Right lobe of liver (tissue), 6 donors: ENCODE measurements around the gene LARP6. TPM values are rescaled to one million over a fixed set of nuclear protein-coding genes. Genes with fewer than 3 reads are reported as not detected.
"Not testable (repeated sequence)": the region's sequence is repeated elsewhere in the genome, so short reads cannot be mapped to it uniquely, and the experiment has no call there.

Experiments used
- ATAC-seq, 4 donors: fragments of 200-7000 bp; cut with Tn5 transposase; one replicate each; pipeline ENCODE4 v1.9.1; 2020; ENCODE audit warnings: mild to moderate bottlenecking in 4 of 4, moderate library complexity in 4 of 4
- DNase-seq, 3 donors: peaks; one replicate each; pipeline ENCODE4 v3.0.0-alpha.2; 2020
- H3K27ac ChIP-seq, 3 donors: fragments of 200-600 bp; one replicate each; pipeline ENCODE4 v1.8.0; 2022
- H3K27me3 ChIP-seq, 2 donors: fragments of 200-600 bp; one replicate each; pipeline ENCODE4 v1.8.0; 2022
- H3K36me3 ChIP-seq, 4 donors: fragments of 200-600 bp; sonication (generic) in 1 of 4; one replicate each; pipeline versions ENCODE4 v1.5.1 to v1.8.0; 2017 to 2022; ENCODE audit warnings: control low read depth in 1 of 4
- H3K4me1 ChIP-seq, 4 donors: fragments of 200-600 bp; sonication (generic) in 1 of 4; one replicate each; pipeline versions ENCODE4 v1.5.1 to v1.8.0; 2017 to 2022; ENCODE audit warnings: control low read depth in 1 of 4
- H3K4me3 ChIP-seq, 3 donors: fragments of 200-600 bp; one replicate each; pipeline ENCODE4 v1.8.0; 2022
- H3K9me3 ChIP-seq, 4 donors: fragments of 200-600 bp; sonication (generic) in 1 of 4; one replicate each; pipeline versions ENCODE4 v1.5.1 to v1.8.0; 2017 to 2022; ENCODE audit warnings: control low read depth in 1 of 4
- POLR2A ChIP-seq: fragments of 450-650 bp; IDR thresholded peaks from one replicate; pipeline ENCODE4 v1.6.1; 2017; ENCODE audit warnings: antibody characterized with exemption, mild to moderate bottlenecking
- WGBS: methylation state at CpG from one replicate; pipeline ENCODE4 v1.1.6; 2018; ENCODE audit warnings: low coverage, low lambda C conversion rate; ENCODE audit not compliant: insufficient coverage; ENCODE audit errors: missing lambda C conversion rate; 5-methylcytosine and 5-hydroxymethylcytosine counted together
- intact Hi-C, 2 donors: fragments of 100-400 bp; cut with DNase I; formaldehyde crosslinking; loops; one replicate each; pipeline versions ENCODE4 v1.11.2 to v1.14.1; 2022
- total RNA-seq, 6 experiments: library from RNA; depleted of rRNA in 2 of 6; stranded (reverse); fragments of >200 nt in 2 of 6; fragmentation: NEBNext Ultra II Directional in 3 of 6; extraction: Animal tissue kit (Norgen Biotek cat#: 25700) in 3 of 6; gene quantifications; one replicate each; pipeline versions ENCODE4 v1.1.0 to v1.2.4, GENCODE V29; 2016 to 2023
- TF ChIP-seq, protein P1 (sequence below), 4 donors: fragments of 200-600 bp in 3 of 4; fragments of 450-650 bp in 1 of 4; IDR thresholded peaks; one replicate each; pipeline versions ENCODE4 v1.5.1 to v1.8.0; 2016 to 2022; ENCODE audit warnings: antibody characterized with exemption in 4 of 4, mild to moderate bottlenecking in 2 of 4
- donor health status: DM: no; HTN: yes; CAD: no.
- donor health status: DM: no; HTN: no; CAD: no.
- donor health status: DM: no; HTN: no; CAD: no.
- donor health status: DM: no; HTN: yes; CAD: no.
- donor health status: DM: no; HTN: yes; CAD: no.

The LARP6 gene
- total RNA-seq, 6 experiments from 2014 or later: 1.3 to 13.7 (median 4.1) TPM

DNA sequence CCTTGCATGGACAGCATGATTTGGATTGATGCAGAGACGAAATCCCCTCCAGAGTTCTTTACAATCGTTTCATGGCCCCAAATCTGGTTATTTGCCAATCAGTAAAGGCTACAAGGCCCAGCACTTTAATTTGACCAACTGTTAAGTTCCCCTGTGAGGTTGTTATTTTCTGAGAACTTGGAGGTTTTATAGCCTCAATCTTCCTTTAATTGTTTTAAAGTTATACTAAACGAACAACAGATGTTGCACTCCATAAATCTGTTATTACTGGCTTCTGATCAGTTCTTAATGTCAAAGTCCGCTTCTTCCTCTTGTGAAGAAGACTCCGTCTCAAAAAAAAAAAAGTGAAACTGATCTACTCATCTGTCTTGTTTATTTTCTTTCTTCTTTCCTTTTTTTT lies 30.8 kb downstream of the LARP6 start:
- intact Hi-C loops: no loop called here

DNA sequence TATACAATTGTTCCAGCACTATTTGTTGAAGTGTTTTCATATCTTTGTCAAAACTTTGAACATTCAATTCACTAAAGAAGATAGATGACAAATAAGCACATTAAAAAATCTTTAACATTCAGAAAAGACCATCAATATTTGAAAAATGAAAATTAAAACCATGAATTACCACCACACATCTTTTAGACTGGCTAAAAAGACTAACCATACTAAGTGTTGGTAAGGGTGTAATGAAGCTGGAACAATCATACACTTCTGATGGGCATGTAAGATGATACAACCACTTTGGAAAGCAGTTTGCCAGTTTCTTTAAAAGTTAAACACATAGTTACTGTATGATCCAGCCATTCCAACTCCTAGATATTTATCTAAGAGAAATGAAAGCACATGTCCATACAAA lies 33.7 kb downstream of the LARP6 start:
- DNase-seq (no peak), ATAC-seq (no peak)
- H3K36me3 ChIP-seq: no peaks in the 10 kb centered on the region
- no peaks in the 10 kb centered on the region for H3K27me3 ChIP-seq
- no peak overlapping the region for H3K4me3 ChIP-seq
- H3K9me3 ChIP-seq: no peaks in the 10 kb centered on the region
- no peak for TF ChIP-seq POLR2A
- TF ChIP-seq, protein P1, sequence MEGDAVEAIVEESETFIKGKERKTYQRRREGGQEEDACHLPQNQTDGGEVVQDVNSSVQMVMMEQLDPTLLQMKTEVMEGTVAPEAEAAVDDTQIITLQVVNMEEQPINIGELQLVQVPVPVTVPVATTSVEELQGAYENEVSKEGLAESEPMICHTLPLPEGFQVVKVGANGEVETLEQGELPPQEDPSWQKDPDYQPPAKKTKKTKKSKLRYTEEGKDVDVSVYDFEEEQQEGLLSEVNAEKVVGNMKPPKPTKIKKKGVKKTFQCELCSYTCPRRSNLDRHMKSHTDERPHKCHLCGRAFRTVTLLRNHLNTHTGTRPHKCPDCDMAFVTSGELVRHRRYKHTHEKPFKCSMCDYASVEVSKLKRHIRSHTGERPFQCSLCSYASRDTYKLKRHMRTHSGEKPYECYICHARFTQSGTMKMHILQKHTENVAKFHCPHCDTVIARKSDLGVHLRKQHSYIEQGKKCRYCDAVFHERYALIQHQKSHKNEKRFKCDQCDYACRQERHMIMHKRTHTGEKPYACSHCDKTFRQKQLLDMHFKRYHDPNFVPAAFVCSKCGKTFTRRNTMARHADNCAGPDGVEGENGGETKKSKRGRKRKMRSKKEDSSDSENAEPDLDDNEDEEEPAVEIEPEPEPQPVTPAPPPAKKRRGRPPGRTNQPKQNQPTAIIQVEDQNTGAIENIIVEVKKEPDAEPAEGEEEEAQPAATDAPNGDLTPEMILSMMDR (IDR thresholded peaks at IDR 0.05): no peak
- intact Hi-C loops: no loop called here
- H3K27ac ChIP-seq: no peak overlapping the region
- H3K4me1 ChIP-seq: no peaks in the 10 kb centered on the region

More for the DNA sequence above, 30.8 kb downstream of the LARP6 start:
- no peak overlapping the region for H3K4me3 ChIP-seq
- TF ChIP-seq POLR2A: no peak
- TF ChIP-seq, protein P1 (IDR thresholded peaks at IDR 0.05): no peak
- H3K27ac ChIP-seq: no peak overlapping the region
- H3K4me1 ChIP-seq: peaks cover 0 to 9% (median 3%) of the 10 kb centered on the region in 4 donors
- H3K27me3 ChIP-seq: no peaks in the 10 kb centered on the region
- H3K36me3 ChIP-seq: no peaks in the 10 kb centered on the region
- no peaks in the 10 kb centered on the region for H3K9me3 ChIP-seq
- no peak for ATAC-seq
- no peak for DNase-seq
- 60% methylated on average over 5 of the region's 5 CpGs for WGBS

DNA sequence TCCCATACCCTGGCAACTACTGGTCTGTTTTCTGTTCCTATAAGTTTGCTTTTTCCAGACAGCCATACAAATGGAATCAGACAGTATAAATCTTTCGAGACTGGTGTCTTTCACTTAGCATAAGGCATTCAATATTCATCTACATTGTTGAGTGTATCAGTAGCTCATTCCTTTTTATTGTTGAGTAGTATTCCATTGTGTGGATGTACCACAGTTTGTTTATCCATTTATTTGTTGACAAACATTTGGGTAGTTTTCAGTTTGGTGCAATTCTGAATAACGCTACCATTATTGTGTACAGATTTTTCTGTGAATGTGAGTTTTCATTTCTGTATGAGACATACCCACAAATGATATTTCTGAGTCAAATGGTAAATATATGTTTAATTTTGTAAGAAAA lies 35.4 kb downstream of the LARP6 start:
- intact Hi-C loops: loop anchor here in 1 of 2 donors (10.0 kb wide), 1 partner anchor 134 kb away; no protein-coding TSS in a partner anchor
- no peaks in the 10 kb centered on the region for H3K9me3 ChIP-seq
- no peak for ATAC-seq
- no peak overlapping the region for H3K27ac ChIP-seq
- H3K4me3 ChIP-seq: no peak overlapping the region
- H3K4me1 ChIP-seq: no peaks in the 10 kb centered on the region
- TF ChIP-seq POLR2A: no peak
- TF ChIP-seq, protein P1 (IDR thresholded peaks at IDR 0.05): no peak
- 100% methylated on average over 2 of the region's 2 CpGs for WGBS
- no peak for DNase-seq
- H3K27me3 ChIP-seq: no peaks in the 10 kb centered on the region
- no peaks in the 10 kb centered on the region for H3K36me3 ChIP-seq

DNA sequence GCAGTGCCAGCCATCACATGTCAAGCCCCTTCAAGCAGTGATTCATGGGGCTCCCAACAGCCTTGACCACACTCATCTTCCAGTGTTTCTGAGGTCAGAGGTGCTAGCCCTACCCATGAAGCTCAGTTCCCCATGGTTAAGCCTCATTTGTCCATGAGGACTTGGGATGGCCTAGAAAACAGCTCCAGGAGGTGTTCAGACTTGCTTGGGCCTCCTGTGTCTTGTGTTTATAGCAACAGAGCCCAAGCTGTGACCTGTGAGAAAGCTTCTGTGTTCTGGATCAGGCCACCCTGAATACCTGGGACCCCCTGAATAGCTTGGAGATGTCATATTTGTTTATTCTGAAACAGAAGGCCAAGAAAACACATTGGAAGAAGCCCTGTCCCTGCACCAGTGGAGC lies 36.7 kb downstream of the LARP6 start:
- no peaks in the 10 kb centered on the region for H3K9me3 ChIP-seq
- TF ChIP-seq, protein P1 (IDR thresholded peaks at IDR 0.05): no peak
- TF ChIP-seq POLR2A: no peak
- ATAC-seq (no peak), DNase-seq (no peak)
- intact Hi-C loops: loop anchor here in 1 of 2 donors (10.0 kb wide), 1 partner anchor 132 kb away; no protein-coding TSS in a partner anchor
- H3K36me3 ChIP-seq: no peaks in the 10 kb centered on the region
- H3K27ac ChIP-seq: no peak overlapping the region
- no peaks in the 10 kb centered on the region for H3K27me3 ChIP-seq
- no peak overlapping the region for H3K4me3 ChIP-seq
- H3K4me1 ChIP-seq: peaks cover 0 to under 1% (median 0%) of the 10 kb centered on the region in 4 donors

DNA sequence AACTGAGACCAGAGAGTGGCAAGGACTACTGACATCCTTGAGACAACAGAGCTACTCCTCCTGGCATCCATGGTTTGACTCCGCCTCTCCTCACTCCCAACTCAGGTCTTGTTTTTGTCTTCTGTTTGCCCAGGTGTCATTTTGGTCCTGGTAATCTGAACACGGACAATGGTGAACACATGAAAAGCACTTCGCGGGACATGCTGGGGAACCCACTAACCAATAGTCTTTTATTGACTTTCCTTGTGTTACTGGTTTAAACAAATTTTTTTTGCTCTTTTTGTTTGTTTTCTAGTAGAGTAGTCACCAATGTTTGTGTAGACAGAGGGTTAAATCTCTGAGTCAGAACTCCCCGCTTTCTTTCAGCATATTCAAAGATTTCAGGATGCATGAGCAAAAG lies 38.4 kb downstream of the LARP6 start:
- DNase-seq (no peak), ATAC-seq (no peak)
- Histone ChIP-seq H3K4me1 (peaks cover 0 to 6% (median 0%) of the 10 kb centered on the region in 4 donors), H3K27me3 (no peaks in the 10 kb centered on the region), H3K36me3 (no peaks in the 10 kb centered on the region), H3K9me3 (no peaks in the 10 kb centered on the region), H3K4me3 (no peak overlapping the region), H3K27ac (no peak overlapping the region)
- WGBS: 46% methylated on average over 5 of the region's 5 CpGs
- TF ChIP-seq POLR2A: no peak
- TF ChIP-seq, protein P1 (IDR thresholded peaks at IDR 0.05): no peak
- intact Hi-C loops: loop anchor here in 1 of 2 donors (10.0 kb wide), 1 partner anchor 131 kb away; no protein-coding TSS in a partner anchor

DNA sequence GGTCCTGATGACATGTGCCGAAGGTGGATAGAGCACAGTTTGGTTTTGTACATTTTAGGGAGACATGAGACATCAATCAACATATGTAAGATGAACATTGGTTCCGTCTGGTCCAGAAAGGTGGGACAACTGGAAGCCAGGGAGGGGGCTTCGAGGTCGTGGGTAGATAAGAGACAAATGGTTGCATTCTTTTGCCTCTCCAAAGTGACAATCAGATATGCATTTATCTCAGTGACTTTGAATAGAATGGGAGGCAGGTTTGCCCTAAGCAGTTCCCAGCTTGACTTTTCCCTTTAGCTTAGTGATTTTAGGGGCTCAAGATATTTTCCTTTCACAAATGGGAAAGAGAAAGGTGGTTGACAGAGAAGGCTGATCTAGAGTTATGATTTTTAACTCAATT lies 38.9 kb downstream of the LARP6 start:
- intact Hi-C loops: loop anchor here in 1 of 2 donors (10.0 kb wide), 1 partner anchor 130 kb away; no protein-coding TSS in a partner anchor
- ATAC-seq, H3K27ac ChIP-seq, H3K27me3 ChIP-seq, H3K9me3 ChIP-seq, DNase-seq, H3K4me3 ChIP-seq, H3K36me3 ChIP-seq, H3K4me1 ChIP-seq: not testable (repeated sequence)
- 52% methylated on average over 4 of the region's 4 CpGs for WGBS
